Astrocyte (in vitro differentiated cells and primary cell): ENCODE data around the gene AGTPBP1.

Experiments
- CTCF ChIP-seq: IDR thresholded peaks from 2 replicates; pipeline ENCODE4 v1.5.1; 2011; ENCODE audit warnings: low read depth, mild to moderate bottlenecking, inconsistent platforms, low read length, moderate library complexity; ENCODE audit not compliant: insufficient read depth
- EZH2 ChIP-seq: IDR thresholded peaks from 2 replicates; pipeline ENCODE4 v1.6.1; 2012; ENCODE audit warnings: mild to moderate bottlenecking, low read length, inconsistent platforms; ENCODE audit not compliant: insufficient read depth

DNA sequence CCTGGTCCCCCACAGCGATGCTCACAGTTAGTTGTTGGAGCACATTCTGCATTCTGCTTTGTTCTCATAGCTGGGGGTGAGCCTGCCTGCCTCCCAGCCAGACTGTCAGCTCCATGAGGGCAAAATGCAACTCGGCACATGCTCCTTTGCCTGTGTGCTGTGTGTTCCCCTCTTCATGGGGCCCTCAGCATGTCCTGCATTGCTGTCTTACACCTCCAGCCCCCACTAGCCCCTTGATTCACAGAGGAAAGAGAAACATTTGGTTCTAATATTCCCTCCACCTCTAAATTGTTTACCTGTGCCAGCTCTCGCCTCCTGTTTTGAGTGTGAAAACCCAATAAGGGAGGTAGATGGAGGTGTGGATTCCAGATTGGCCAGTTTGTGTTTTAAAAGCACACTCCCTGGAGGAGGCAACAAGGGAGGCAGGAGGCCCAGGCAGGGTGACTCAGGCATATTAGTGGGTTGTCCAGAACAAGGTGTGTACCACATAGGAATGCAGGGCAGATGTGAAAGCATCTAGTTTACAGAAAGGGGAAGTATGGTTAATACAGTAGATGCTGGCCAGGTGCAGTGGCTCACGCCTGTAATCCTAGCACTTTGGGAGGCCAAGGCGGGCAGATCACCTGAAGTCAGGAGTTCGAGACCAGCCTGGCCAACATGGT is 224.6 kb downstream of the AGTPBP1 start:
- TF ChIP-seq CTCF: no peak
- no peak for TF ChIP-seq EZH2
